ENCODE data around the gene NELFE. TPM values are rescaled to one million over a fixed set of nuclear protein-coding genes. Genes with fewer than 3 reads are reported as not detected.

NELFE gene
- total and polyA plus RNA-seq, 2 of the 13 experiments (the other 11 are each of a cell fraction or from before 2014, with no cell fraction given), result 51.3 to 69.8 TPM

DNA sequence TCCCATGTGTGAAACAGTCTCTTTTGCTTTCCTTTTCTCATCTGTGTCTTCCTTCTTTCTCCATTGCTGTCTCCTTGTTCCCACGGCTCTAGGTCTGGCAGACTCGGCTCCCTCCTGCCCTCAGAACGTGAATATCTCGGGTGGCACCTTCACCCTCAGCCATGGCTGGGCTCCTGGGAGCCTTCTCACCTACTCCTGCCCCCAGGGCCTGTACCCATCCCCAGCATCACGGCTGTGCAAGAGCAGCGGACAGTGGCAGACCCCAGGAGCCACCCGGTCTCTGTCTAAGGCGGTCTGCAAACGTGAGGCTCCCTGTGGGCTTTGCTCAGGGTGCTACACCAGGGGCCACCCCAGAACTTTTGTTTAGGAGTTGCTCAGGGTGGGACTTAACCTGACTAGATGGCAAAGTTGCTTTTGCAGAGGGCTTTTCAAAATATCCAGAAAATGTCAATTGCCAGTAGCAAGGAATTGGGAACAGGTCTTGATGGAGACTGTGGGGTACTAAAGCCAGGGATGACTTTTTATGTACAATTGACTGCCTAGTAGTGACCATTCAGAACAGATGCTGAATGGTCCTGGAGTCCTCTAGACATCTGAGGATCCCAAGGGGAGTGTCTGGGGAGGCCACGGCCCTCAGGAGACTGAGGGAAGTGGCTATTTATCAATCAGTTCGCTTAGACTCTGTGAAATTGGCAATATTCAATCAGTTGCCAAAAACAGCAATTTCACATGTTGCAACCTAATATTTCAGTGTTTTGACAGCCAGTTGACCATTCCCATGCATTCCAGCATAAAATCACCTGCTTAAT is 30.7 kb downstream of the NELFE start (continued):
- TF ChIP-seq, protein P1, sequence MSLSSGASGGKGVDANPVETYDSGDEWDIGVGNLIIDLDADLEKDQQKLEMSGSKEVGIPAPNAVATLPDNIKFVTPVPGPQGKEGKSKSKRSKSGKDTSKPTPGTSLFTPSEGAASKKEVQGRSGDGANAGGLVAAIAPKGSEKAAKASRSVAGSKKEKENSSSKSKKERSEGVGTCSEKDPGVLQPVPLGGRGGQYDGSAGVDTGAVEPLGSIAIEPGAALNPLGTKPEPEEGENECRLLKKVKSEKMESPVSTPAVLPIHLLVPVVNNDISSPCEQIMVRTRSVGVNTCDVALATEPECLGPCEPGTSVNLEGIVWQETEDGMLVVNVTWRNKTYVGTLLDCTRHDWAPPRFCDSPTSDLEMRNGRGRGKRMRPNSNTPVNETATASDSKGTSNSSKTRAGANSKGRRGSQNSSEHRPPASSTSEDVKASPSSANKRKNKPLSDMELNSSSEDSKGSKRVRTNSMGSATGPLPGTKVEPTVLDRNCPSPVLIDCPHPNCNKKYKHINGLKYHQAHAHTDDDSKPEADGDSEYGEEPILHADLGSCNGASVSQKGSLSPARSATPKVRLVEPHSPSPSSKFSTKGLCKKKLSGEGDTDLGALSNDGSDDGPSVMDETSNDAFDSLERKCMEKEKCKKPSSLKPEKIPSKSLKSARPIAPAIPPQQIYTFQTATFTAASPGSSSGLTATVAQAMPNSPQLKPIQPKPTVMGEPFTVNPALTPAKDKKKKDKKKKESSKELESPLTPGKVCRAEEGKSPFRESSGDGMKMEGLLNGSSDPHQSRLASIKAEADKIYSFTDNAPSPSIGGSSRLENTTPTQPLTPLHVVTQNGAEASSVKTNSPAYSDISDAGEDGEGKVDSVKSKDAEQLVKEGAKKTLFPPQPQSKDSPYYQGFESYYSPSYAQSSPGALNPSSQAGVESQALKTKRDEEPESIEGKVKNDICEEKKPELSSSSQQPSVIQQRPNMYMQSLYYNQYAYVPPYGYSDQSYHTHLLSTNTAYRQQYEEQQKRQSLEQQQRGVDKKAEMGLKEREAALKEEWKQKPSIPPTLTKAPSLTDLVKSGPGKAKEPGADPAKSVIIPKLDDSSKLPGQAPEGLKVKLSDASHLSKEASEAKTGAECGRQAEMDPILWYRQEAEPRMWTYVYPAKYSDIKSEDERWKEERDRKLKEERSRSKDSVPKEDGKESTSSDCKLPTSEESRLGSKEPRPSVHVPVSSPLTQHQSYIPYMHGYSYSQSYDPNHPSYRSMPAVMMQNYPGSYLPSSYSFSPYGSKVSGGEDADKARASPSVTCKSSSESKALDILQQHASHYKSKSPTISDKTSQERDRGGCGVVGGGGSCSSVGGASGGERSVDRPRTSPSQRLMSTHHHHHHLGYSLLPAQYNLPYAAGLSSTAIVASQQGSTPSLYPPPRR (CRISPR knock-in tag; IDR thresholded peaks at IDR 0.05; ENCODE audit: borderline replicate concordance), result 0 out of 2 replicates have a peak, but pooled peaks have one; percentile 20
- TF ChIP-seq, protein P2, sequence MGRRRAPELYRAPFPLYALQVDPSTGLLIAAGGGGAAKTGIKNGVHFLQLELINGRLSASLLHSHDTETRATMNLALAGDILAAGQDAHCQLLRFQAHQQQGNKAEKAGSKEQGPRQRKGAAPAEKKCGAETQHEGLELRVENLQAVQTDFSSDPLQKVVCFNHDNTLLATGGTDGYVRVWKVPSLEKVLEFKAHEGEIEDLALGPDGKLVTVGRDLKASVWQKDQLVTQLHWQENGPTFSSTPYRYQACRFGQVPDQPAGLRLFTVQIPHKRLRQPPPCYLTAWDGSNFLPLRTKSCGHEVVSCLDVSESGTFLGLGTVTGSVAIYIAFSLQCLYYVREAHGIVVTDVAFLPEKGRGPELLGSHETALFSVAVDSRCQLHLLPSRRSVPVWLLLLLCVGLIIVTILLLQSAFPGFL (CRISPR knock-in tag; IDR thresholded peaks at IDR 0.05), result no peak
- TF ChIP-seq ZNF777 (CRISPR knock-in tag; IDR thresholded peaks at IDR 0.05) (no peak), ZNF792 (CRISPR knock-in tag; IDR thresholded peaks at IDR 0.05) (no peak), TGIF2 (CRISPR knock-in tag; IDR thresholded peaks at IDR 0.05) (peak; percentile 36; the same call in 1 of the 2 replicates), ARID2 (CRISPR knock-in tag; IDR thresholded peaks at IDR 0.05; ENCODE audit: borderline replicate concordance) (no peak), SAP130 (CRISPR knock-in tag; IDR thresholded peaks at IDR 0.05; ENCODE audit: low read depth) (no peak; the same call in 1 of the 2 replicates), ARHGAP35 (CRISPR knock-in tag; IDR thresholded peaks at IDR 0.05; ENCODE audit: borderline replicate concordance) (no peak), NFKB2 (CRISPR knock-in tag; IDR thresholded peaks at IDR 0.05; ENCODE audit: borderline replicate concordance) (peak; percentile 81; the same call in 1 of the 2 replicates), ELF4 (CRISPR knock-in tag; IDR thresholded peaks at IDR 0.05; ENCODE audit: borderline replicate concordance) (no peak), NRL (CRISPR knock-in tag; IDR thresholded peaks at IDR 0.05; ENCODE audit: borderline replicate concordance) (peak; percentile 62; the same call in 1 of the 2 replicates), BRD4 (CRISPR knock-in tag; IDR thresholded peaks at IDR 0.05) (no peak)
- TF ChIP-seq, protein P3, sequence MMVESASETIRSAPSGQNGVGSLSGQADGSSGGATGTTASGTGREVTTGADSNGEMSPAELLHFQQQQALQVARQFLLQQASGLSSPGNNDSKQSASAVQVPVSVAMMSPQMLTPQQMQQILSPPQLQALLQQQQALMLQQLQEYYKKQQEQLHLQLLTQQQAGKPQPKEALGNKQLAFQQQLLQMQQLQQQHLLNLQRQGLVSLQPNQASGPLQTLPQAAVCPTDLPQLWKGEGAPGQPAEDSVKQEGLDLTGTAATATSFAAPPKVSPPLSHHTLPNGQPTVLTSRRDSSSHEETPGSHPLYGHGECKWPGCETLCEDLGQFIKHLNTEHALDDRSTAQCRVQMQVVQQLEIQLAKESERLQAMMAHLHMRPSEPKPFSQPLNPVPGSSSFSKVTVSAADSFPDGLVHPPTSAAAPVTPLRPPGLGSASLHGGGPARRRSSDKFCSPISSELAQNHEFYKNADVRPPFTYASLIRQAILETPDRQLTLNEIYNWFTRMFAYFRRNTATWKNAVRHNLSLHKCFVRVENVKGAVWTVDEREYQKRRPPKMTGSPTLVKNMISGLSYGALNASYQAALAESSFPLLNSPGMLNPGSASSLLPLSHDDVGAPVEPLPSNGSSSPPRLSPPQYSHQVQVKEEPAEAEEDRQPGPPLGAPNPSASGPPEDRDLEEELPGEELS (CRISPR knock-in tag; IDR thresholded peaks at IDR 0.05), result 0 out of 2 replicates have a peak, but pooled peaks have one; percentile 16
- TF ChIP-seq, protein P4, sequence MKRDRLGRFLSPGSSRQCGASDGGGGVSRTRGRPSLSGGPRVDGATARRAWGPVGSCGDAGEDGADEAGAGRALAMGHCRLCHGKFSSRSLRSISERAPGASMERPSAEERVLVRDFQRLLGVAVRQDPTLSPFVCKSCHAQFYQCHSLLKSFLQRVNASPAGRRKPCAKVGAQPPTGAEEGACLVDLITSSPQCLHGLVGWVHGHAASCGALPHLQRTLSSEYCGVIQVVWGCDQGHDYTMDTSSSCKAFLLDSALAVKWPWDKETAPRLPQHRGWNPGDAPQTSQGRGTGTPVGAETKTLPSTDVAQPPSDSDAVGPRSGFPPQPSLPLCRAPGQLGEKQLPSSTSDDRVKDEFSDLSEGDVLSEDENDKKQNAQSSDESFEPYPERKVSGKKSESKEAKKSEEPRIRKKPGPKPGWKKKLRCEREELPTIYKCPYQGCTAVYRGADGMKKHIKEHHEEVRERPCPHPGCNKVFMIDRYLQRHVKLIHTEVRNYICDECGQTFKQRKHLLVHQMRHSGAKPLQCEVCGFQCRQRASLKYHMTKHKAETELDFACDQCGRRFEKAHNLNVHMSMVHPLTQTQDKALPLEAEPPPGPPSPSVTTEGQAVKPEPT (CRISPR knock-in tag; IDR thresholded peaks at IDR 0.05; ENCODE audit: low read depth), result no peak
- TF ChIP-seq, protein P5, sequence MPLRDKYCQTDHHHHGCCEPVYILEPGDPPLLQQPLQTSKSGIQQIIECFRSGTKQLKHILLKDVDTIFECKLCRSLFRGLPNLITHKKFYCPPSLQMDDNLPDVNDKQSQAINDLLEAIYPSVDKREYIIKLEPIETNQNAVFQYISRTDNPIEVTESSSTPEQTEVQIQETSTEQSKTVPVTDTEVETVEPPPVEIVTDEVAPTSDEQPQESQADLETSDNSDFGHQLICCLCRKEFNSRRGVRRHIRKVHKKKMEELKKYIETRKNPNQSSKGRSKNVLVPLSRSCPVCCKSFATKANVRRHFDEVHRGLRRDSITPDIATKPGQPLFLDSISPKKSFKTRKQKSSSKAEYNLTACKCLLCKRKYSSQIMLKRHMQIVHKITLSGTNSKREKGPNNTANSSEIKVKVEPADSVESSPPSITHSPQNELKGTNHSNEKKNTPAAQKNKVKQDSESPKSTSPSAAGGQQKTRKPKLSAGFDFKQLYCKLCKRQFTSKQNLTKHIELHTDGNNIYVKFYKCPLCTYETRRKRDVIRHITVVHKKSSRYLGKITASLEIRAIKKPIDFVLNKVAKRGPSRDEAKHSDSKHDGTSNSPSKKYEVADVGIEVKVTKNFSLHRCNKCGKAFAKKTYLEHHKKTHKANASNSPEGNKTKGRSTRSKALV (CRISPR knock-in tag; IDR thresholded peaks at IDR 0.05), result no peak
